Skeletal muscle tissue (tissue), 4 donors: ENCODE results near the gene PRCC. TPM values are rescaled to one million over a fixed set of nuclear protein-coding genes. Genes with fewer than 3 reads are reported as not detected.
A peak's percentile ranks its signal among the peaks of the same experiment; 100 is the strongest.

ENCODE experiments used
- H3K27ac ChIP-seq: one replicate; pipeline ENCODE4 v1.7.0; 2013; ENCODE audit warnings: mild to moderate bottlenecking, low read depth, low read length, inconsistent platforms
- H3K27me3 ChIP-seq, 3 donors: one replicate each; pipeline ENCODE4 v1.7.0; 2013; ENCODE audit warnings: low read length in 3 of 3; ENCODE audit not compliant: control insufficient read depth in 3 of 3, insufficient read depth in 3 of 3
- H3K36me3 ChIP-seq, 3 donors: one replicate each; pipeline ENCODE4 v1.7.0; 2013; ENCODE audit warnings: low read length in 3 of 3; ENCODE audit not compliant: control insufficient read depth in 3 of 3, insufficient read depth in 3 of 3
- H3K4me1 ChIP-seq, 3 donors: one replicate each; pipeline ENCODE4 v1.7.0; 2013; ENCODE audit warnings: low read length in 3 of 3, mild to moderate bottlenecking in 3 of 3; ENCODE audit not compliant: control insufficient read depth in 3 of 3, insufficient read depth in 3 of 3
- H3K4me3 ChIP-seq, 3 donors: one replicate each; pipeline ENCODE4 v1.7.0; 2013; ENCODE audit warnings: low read length in 3 of 3
- H3K9ac ChIP-seq, 3 donors: one replicate each; pipeline ENCODE4 v1.7.0; 2013; ENCODE audit warnings: low read length in 3 of 3, mild to moderate bottlenecking in 3 of 3, moderate library complexity in 2 of 3, low read depth in 1 of 3
- H3K9me3 ChIP-seq, 3 donors: one replicate each; pipeline ENCODE4 v1.7.0; 2013; ENCODE audit warnings: low read length in 3 of 3; ENCODE audit not compliant: control insufficient read depth in 3 of 3
- total RNA-seq: library from RNA; depleted of rRNA; stranded (reverse); fragments of >200 nt; gene quantifications from one replicate; pipeline ENCODE4 v1.2.3, GENCODE V29; 2014
- donor health status: Osteomylitis.

PRCC gene
- total RNA-seq, 1 donor from 2014 or later, result 9.9 TPM

DNA sequence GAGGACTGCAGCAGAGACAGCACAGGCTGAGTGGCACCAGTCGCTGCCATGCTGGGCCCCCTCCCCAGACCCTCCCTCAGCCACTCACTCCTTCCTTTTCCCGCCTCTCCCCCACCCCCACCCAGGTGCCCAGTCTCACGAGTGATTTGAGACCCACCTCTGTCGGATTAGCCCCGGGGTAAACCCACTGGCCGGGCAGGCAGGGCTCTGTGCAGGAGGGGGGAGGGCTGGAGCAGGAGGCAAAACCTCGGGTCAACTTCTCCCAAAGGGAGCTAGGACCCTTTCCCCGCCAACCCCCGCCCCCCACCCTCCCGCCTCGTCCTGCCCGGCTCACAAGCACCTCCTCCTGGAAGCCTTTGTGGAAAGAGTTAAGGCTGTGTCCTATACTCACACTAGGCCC, 23.0 kb upstream of the PRCC start:
- no peak overlapping the region for H3K27ac ChIP-seq
- no peaks in the 10 kb centered on the region for H3K9me3 ChIP-seq
- no peak overlapping the region for H3K4me3 ChIP-seq
- peak overlapping the region in 1 of 3 donors; percentile 43 for H3K9ac ChIP-seq
- peaks cover 19 to 27% (median 22%) of the 10 kb centered on the region in 3 donors for H3K36me3 ChIP-seq
- no peaks in the 10 kb centered on the region for H3K27me3 ChIP-seq
- peaks cover 52 to 64% (median 55%) of the 10 kb centered on the region in 3 donors for H3K4me1 ChIP-seq

DNA sequence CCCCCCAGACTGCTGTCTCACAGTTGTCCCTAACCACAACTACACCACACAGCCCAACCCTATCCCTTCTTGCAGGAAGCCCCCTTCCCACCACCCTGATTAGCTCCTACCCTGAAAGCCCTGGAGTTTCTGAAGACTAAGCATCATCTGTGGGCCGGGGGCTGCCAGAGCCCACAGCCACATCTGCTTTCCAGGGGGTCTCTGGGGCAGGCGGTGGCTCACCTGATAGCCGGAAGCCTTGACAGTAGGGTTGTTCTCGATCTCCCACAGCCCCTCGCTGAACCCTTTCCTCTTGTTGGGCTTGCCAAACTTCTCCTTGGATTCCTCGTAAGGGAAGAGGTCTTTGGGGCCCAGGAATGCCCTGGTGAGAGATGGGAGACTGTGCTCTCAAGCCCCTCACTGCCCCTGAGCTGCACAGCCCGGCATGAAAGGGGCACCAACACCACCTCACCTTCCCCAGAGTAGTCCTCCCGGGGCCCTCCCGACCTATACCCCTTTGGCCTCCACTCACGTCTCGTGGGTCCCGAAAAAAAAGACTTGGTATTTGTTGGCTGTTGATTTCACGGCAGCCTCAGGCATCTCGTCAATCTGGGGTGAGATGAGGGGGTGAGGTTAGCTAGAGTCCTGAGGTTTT, 22.4 kb upstream of the PRCC start:
- Histone ChIP-seq H3K4me3 (no peak overlapping the region), H3K36me3 (peaks cover 19 to 31% (median 22%) of the 10 kb centered on the region in 3 donors), H3K4me1 (peaks cover 56 to 65% (median 59%) of the 10 kb centered on the region in 3 donors), H3K27me3 (no peaks in the 10 kb centered on the region), H3K9ac (peak overlapping the region in 2 of 3 donors; percentile 43 to 96), H3K27ac (peak overlapping the region; percentile 100), H3K9me3 (no peaks in the 10 kb centered on the region)

DNA sequence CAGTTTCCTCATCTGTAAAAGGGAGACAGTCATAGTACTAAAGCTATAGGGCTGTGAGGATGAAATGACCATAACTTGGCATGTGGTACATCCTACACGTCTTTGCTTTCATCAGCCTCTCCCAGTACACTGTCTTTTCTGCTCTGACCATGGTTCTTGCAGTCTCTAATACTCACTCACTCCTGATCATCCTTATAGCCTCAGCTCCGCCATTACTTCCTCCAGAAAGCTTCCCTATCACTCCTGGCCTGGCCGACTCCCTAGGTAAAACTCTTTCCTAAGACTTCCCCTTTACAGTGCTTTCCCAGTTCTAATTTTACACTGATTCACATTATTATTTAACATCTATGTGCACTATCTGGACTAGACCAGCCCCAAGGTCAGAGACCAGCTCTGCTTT, 21.5 kb upstream of the PRCC start:
- Histone ChIP-seq H3K27me3 (no peaks in the 10 kb centered on the region), H3K4me3 (peak overlapping the region; percentile 64 to 93 (median 89)), H3K27ac (peak overlapping the region; percentile 100), H3K9me3 (no peaks in the 10 kb centered on the region), H3K36me3 (peaks cover 19 to 31% (median 22%) of the 10 kb centered on the region in 3 donors), H3K9ac (peak overlapping the region in 2 of 3 donors; percentile 63 to 96), H3K4me1 (peaks cover 57 to 66% (median 60%) of the 10 kb centered on the region in 3 donors)

DNA sequence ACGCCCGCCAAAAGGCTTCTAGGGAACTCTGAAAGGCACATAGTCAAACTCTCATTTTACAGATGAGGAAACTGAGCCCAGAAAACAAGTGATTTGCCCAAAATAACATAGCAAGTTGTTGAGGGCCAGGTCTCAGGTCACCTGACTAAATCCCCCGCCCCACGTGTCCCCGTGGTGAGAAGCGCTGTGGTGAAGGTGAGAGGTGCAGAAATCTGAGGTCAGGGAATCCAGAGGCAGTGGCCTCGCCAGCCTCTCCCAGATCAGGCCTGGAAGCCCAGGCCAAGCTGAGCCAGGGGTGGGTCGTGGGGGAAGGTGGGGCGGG, 21.0 kb upstream of the PRCC start:
- peak overlapping the region; percentile 89 to 93 (median 92) for H3K4me3 ChIP-seq
- H3K36me3 ChIP-seq, result peaks cover 19 to 31% (median 22%) of the 10 kb centered on the region in 3 donors
- H3K9me3 ChIP-seq, result no peaks in the 10 kb centered on the region
- H3K4me1 ChIP-seq, result peaks cover 55 to 65% (median 59%) of the 10 kb centered on the region in 3 donors
- H3K9ac ChIP-seq, result peak overlapping the region in 2 of 3 donors; percentile 63 to 96
- H3K27ac ChIP-seq, result peak overlapping the region; percentile 100
- H3K27me3 ChIP-seq, result no peaks in the 10 kb centered on the region

DNA sequence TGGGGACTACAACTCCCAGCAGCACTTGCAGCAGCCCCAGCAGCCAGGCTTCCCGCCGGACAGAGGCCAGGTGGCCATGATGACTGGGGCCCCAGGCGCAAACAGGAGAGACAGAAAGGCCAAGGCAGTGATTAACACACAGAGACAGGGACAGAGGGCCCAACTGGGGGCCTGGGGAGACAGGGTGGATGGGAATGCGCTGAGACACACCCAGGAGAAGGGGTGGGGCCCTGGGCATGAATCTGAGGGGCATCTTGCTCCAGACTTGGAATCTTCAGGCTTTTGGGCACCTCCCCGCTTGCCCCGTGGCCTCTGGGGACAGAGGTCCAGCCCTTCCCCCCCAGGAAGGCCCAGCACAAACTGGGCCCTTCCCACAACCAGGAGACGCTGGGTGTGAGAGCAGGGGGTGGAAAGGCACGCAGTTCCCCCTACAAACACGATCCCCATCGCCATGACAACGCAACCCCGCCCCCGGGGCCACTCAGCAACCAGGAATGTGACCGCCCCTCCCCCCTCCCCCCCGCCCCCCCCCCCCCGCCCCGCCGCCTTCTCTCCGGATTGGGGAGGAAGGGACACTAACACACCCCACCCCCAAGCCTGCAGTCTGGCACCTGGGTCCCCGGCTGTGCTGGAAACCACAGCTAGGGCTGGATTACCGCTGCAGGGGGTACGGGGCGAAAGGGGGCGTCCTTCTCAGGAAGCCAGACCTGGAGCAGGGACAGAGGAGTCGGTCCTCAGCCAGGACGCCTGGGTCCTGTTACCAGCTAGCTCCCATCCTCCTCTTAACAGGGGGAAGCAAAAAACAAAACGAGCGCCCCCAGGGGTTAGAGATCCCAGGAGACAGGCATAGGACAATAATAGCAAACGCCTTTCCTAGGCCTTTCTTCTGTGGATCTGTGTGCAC, 20.4 kb upstream of the PRCC start:
- H3K4me1 ChIP-seq, result peaks cover 50 to 59% (median 53%) of the 10 kb centered on the region in 3 donors
- H3K4me3 ChIP-seq, result peak overlapping the region; percentile 89 to 93 (median 92)
- H3K9ac ChIP-seq, result peak overlapping the region; percentile 94 to 100 (median 96)
- peak overlapping the region; percentile 100 for H3K27ac ChIP-seq
- no peaks in the 10 kb centered on the region for H3K9me3 ChIP-seq
- H3K27me3 ChIP-seq, result no peaks in the 10 kb centered on the region
- peaks cover 19 to 31% (median 20%) of the 10 kb centered on the region in 3 donors for H3K36me3 ChIP-seq

DNA sequence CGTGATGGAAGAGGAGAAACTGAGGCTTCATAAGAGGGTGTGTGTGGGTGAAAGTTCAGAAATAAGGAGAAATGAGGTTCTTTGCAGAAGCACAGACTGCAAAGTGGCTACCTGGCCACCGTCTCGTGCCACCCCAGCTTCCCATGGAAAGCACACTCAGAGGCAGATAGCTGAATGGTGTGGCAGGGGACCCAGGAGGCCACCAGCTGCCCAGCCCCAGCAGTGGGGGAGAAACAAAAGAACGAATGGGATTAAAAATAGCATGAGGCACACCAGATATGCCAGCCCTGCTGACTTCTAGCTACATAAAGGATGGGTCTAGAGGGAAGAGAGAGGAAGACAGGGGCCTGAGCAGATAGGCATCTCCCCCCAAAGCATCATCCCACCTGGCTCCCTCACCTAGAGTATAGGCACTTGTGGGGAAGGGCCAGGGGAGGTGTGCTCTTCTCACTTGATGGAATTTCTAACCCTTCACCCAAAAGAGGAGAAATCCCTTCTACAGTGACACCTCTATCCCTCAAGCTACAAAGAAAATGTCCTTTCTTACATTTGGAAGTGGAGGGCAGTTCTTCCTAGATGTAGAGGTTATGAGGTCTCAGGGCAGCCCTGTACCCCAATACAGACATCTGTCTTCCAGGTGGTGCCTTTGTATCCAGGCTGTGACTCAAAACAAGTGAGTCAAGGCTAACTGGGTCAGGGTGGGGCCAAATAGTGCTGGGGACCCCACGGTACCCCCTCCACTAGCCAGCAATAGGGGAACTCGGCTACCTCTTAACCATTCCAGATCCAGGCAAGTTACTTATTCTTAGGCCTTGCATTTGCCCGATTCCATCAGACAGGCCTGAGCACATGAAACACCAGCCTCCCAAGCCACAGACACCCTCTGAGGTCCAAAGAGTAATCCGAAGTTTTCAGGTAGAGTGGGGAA, 19.3 kb upstream of the PRCC start:
- Histone ChIP-seq H3K36me3 (peaks cover 11 to 21% (median 17%) of the 10 kb centered on the region in 3 donors), H3K9ac (peak overlapping the region; percentile 86 to 96 (median 95)), H3K4me1 (peaks cover 58 to 63% (median 61%) of the 10 kb centered on the region in 3 donors), H3K9me3 (no peaks in the 10 kb centered on the region), H3K4me3 (peak overlapping the region; percentile 88 to 93 (median 89)), H3K27ac (peak overlapping the region; percentile 100), H3K27me3 (no peaks in the 10 kb centered on the region)

DNA sequence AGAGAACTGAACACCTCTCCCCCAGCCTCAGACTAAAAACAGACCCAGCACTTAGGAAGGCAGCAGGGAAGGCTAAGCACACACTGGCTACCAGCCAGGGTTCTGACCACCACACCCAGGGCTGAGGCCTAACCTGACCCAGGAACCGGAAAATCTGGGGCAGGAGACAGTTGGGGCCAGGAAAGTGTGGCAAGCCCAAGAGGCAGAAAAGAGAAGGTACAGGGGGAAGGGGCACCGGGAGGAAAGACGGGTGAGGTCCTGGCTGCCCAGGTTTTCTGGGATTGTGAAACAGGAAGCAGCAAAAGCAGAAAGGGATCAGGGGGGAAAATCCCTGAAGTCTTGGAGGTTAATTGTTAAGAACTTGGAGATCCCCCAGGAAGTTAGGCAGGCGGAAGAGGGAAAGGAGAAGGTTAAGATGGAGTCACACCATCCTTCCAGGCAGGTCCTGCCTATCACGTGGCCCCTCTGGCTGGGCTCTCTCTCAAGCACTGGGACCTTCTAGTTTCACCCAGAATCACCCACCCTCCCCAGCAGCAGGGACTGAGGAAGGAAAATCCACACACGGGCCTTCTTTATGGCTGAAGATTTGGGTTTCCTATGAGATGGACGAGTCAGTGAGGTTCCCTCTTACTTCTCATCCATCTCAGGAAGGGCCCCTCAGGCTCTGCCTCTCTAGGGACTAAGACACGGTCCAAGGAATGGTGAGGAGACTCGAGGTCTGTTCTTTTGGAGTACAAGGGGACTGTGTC, 18.5 kb upstream of the PRCC start:
- peak overlapping the region; percentile 100 for H3K27ac ChIP-seq
- H3K9me3 ChIP-seq, result no peaks in the 10 kb centered on the region
- peaks cover 4 to 13% (median 8%) of the 10 kb centered on the region in 3 donors for H3K36me3 ChIP-seq
- H3K4me1 ChIP-seq, result peaks cover 62 to 71% (median 63%) of the 10 kb centered on the region in 3 donors
- peak overlapping the region; percentile 88 to 93 (median 89) for H3K4me3 ChIP-seq
- no peaks in the 10 kb centered on the region for H3K27me3 ChIP-seq
- peak overlapping the region; percentile 86 to 96 (median 95) for H3K9ac ChIP-seq

DNA sequence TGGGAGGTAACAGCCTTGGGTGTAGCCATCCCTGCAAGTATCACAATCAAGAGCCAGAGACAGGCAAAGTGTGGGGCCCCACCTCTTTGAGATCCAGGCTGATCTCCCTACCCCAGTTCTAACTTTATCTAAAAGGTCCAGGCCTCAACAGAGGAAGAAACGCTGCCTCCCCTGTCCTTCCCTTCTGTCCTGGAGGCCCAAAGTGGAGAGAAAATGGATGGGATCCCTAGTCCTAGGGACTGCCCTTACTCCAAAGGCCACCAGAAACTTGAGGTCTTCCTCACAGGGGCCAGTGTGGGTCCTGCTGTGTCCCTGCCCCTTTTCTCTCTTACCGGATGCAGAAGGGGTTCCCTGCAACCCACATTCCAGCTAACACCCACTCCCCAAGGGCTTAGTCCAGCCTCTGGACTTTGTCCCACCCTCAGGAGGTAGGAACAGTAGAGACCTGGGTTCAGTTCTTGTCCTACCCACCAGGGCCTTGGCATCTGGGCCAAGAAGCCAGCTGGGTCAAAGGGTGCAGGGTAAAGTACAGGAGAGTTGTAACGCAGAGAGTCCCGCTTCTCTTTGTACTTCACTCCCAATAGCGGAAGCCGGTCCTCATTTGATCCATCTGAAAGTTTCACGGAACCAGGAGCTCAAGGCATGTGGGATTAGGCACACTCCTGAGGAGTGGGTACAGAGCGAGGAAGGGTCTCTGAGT, 17.8 kb upstream of the PRCC start:
- H3K4me3 ChIP-seq, result peak overlapping the region; percentile 88 to 93 (median 89)
- peak overlapping the region; percentile 86 to 96 (median 95) for H3K9ac ChIP-seq
- no peaks in the 10 kb centered on the region for H3K9me3 ChIP-seq
- peak overlapping the region; percentile 100 for H3K27ac ChIP-seq
- no peaks in the 10 kb centered on the region for H3K27me3 ChIP-seq
- H3K4me1 ChIP-seq, result peaks cover 66 to 76% (median 68%) of the 10 kb centered on the region in 3 donors
- peaks cover 0 to 8% (median 5%) of the 10 kb centered on the region in 3 donors for H3K36me3 ChIP-seq
